Sigmoid colon (tissue), 4 donors: ENCODE measurements around the gene SHC3.

Experiments
- CTCF ChIP-seq, 4 experiments: fragments of 450-650 bp in 3 of 4; fragments of 200-600 bp in 1 of 4; IDR thresholded peaks; one replicate each; pipeline ENCODE4 v1.5.1; 2016 to 2019; ENCODE audit warnings: antibody characterized with exemption in 4 of 4, mild to moderate bottlenecking in 3 of 4, moderate library complexity in 2 of 4
- POLR2A ChIP-seq, 2 donors: fragments of 450-650 bp; IDR thresholded peaks; one replicate each; pipeline ENCODE4 v1.6.1; 2016; ENCODE audit warnings: antibody characterized with exemption in 2 of 2, mild to moderate bottlenecking in 2 of 2, moderate library complexity in 2 of 2
- POLR2AphosphoS5 ChIP-seq, 4 donors: sonication (generic); formaldehyde crosslinking; IDR thresholded peaks; one replicate each; pipeline ENCODE4 v1.6.1; 2017; ENCODE audit warnings: antibody characterized with exemption in 4 of 4

- TF ChIP-seq CTCF (IDR thresholded peaks at IDR 0.05) (no peak), POLR2A (IDR thresholded peaks at IDR 0.05) (no peak), POLR2AphosphoS5 (IDR thresholded peaks at IDR 0.05) (no peak)
These were observed 133.7 kb downstream of the SHC3 start for GRCh38 chr9:89044881-89045280.
